Chondrocyte (in vitro differentiated cells): ENCODE results near the gene MAN2B1. TPM values are rescaled to one million over a fixed set of nuclear protein-coding genes. Genes with fewer than 3 reads are reported as not detected.

Experiments
- DNase-seq: peaks from one replicate; pipeline ENCODE4 v3.0.0; 2021; ENCODE audit warnings: mixed read lengths, low spot score
- H3K27ac Mint-ChIP-seq: one replicate; pipeline ENCODE4 v1.8.0; 2021; ENCODE audit warnings: mild to moderate bottlenecking, moderate library complexity, mixed read lengths; ENCODE audit not compliant: unreplicated experiment
- H3K27me3 Mint-ChIP-seq: 2 replicates; pipeline ENCODE4 v1.8.0; 2021; ENCODE audit warnings: low read depth, mixed read lengths
- H3K36me3 Mint-ChIP-seq: 2 replicates; pipeline ENCODE4 v1.8.0; 2021; ENCODE audit warnings: low read depth, mixed read lengths
- H3K4me1 Mint-ChIP-seq: 2 replicates; pipeline ENCODE4 v1.8.0; 2021; ENCODE audit warnings: low read depth, mild to moderate bottlenecking, mixed read lengths
- H3K4me3 Mint-ChIP-seq: one replicate; pipeline ENCODE4 v1.8.0; 2021; ENCODE audit warnings: mild to moderate bottlenecking, moderate library complexity, mixed read lengths; ENCODE audit not compliant: unreplicated experiment
- H3K9me3 Mint-ChIP-seq: 2 replicates; pipeline ENCODE4 v1.8.0; 2021; ENCODE audit warnings: low read depth, mixed read lengths
- total RNA-seq: library from RNA; stranded (reverse); gene quantifications from 3 replicates; pipeline ENCODE4 v1.2.1, GENCODE V29; 2021
- TF ChIP-seq, protein P1 (sequence below): fragments of 200-600 bp; sonication (generic); IDR thresholded peaks from 2 replicates; pipeline ENCODE4 v1.5.0; 2021; ENCODE audit warnings: antibody characterized with exemption, mild to moderate bottlenecking, moderate library complexity

MAN2B1 gene
- total RNA-seq, 1 donor from 2014 or later = 104 TPM

- peaks cover 10% of the 10 kb centered on the region for H3K36me3 Mint-ChIP-seq
Measured at GRCh38 chr19:12695997-12696365, 29.4 kb upstream of the MAN2B1 start.

DNA sequence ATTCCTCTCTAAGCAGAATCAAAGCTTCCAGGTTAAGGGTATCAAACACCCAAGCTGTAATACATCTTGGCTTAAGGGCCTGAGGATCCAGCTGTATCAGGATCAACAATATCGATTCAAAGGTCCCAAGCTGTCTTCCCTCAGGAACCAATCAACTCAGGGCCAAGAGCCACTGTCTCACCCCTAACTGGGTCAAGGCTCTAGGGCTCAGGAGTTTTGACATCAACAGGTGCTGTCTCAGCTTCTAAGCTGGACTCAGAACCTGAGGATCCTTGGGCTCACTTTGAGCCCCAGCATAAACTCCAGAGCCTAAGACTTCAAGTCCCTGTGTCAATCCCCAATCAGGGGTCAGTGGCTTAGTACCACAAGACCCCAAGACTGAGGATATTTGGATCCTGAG, 29.0 kb upstream of the MAN2B1 start:
- Mint-ChIP-seq H3K27me3 (no peaks in the 10 kb centered on the region), H3K36me3 (peaks cover 6% of the 10 kb centered on the region), H3K4me3 (peak overlapping the region; percentile 82), H3K4me1 (peaks cover 10% of the 10 kb centered on the region), H3K9me3 (no peaks in the 10 kb centered on the region), H3K27ac (no peak overlapping the region)
- no peak for DNase-seq
- TF ChIP-seq, protein P1, sequence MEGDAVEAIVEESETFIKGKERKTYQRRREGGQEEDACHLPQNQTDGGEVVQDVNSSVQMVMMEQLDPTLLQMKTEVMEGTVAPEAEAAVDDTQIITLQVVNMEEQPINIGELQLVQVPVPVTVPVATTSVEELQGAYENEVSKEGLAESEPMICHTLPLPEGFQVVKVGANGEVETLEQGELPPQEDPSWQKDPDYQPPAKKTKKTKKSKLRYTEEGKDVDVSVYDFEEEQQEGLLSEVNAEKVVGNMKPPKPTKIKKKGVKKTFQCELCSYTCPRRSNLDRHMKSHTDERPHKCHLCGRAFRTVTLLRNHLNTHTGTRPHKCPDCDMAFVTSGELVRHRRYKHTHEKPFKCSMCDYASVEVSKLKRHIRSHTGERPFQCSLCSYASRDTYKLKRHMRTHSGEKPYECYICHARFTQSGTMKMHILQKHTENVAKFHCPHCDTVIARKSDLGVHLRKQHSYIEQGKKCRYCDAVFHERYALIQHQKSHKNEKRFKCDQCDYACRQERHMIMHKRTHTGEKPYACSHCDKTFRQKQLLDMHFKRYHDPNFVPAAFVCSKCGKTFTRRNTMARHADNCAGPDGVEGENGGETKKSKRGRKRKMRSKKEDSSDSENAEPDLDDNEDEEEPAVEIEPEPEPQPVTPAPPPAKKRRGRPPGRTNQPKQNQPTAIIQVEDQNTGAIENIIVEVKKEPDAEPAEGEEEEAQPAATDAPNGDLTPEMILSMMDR = no peak

More at GRCh38 chr19:12695997-12696365, 29.4 kb upstream of the MAN2B1 start:
- Mint-ChIP-seq H3K27me3 (no peaks in the 10 kb centered on the region), H3K27ac (no peak overlapping the region), H3K4me1 (peaks cover 10% of the 10 kb centered on the region), H3K4me3 (peak overlapping the region; percentile 82), H3K9me3 (no peaks in the 10 kb centered on the region)
- TF ChIP-seq, protein P1 = no peak
- no peak for DNase-seq

GRCh38 chr19:12695096-12695495, 28.6 kb upstream of the MAN2B1 start:
- H3K4me1 Mint-ChIP-seq = peaks cover 10% of the 10 kb centered on the region
- no peak for DNase-seq
- H3K4me3 Mint-ChIP-seq = no peak overlapping the region
- no peaks in the 10 kb centered on the region for H3K9me3 Mint-ChIP-seq
- no peaks in the 10 kb centered on the region for H3K27me3 Mint-ChIP-seq
- no peak overlapping the region for H3K27ac Mint-ChIP-seq
- peaks cover 6% of the 10 kb centered on the region for H3K36me3 Mint-ChIP-seq
- TF ChIP-seq, protein P1 = no peak

GRCh38 chr19:12694641-12695040, 28.1 kb upstream of the MAN2B1 start:
- Mint-ChIP-seq H3K27me3 (no peaks in the 10 kb centered on the region), H3K4me3 (no peak overlapping the region)
- peak; percentile 92 for DNase-seq

DNA sequence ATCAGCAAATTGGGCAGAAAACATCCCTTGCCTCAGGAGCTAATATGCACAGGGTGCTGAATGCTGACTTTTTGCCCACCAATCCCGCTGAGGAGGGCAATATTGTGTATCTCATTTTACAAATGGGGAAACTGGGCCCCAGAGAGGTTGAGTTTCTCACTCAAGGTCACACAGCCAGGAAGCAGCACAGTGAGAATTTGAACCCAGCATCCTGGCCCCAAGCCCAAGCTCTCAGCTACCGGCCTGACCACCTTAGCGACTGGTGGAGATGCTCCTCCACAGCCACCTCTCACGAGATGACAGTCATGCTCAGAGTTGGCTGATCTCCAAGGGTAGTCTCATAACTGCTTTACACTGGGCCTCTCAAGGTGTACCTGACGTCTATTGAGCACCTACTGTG, 26.4 kb upstream of the MAN2B1 start:
- TF ChIP-seq, protein P1 = no peak
- Mint-ChIP-seq H3K4me3 (no peak overlapping the region), H3K9me3 (no peaks in the 10 kb centered on the region), H3K27me3 (no peaks in the 10 kb centered on the region), H3K4me1 (peaks cover 7% of the 10 kb centered on the region), H3K36me3 (no peaks in the 10 kb centered on the region), H3K27ac (no peak overlapping the region)
- no peak for DNase-seq

More at GRCh38 chr19:12694641-12695040, 28.1 kb upstream of the MAN2B1 start:
- TF ChIP-seq, protein P1 = no peak
- Mint-ChIP-seq H3K27ac (no peak overlapping the region), H3K9me3 (no peaks in the 10 kb centered on the region), H3K4me1 (peaks cover 10% of the 10 kb centered on the region), H3K36me3 (peaks cover 5% of the 10 kb centered on the region)
